Activated CD8-positive, alpha-beta memory T cell treated with anti-CD3 and anti-CD28 coated beads, Interleukin-2, amount 50 U/mL, for 1 hour (primary cell): Measurements from ENCODE around the gene GNB1L.
"Not testable (repeated sequence)": the region's sequence is repeated elsewhere in the genome, so short reads cannot be mapped to it uniquely, and the experiment has no call there.

Source experiments
- DNase-seq: peaks from one replicate; pipeline ENCODE4 v3.0.0-alpha.2; 2020; ENCODE audit errors: extremely low read depth

Gene GNB1L

DNA sequence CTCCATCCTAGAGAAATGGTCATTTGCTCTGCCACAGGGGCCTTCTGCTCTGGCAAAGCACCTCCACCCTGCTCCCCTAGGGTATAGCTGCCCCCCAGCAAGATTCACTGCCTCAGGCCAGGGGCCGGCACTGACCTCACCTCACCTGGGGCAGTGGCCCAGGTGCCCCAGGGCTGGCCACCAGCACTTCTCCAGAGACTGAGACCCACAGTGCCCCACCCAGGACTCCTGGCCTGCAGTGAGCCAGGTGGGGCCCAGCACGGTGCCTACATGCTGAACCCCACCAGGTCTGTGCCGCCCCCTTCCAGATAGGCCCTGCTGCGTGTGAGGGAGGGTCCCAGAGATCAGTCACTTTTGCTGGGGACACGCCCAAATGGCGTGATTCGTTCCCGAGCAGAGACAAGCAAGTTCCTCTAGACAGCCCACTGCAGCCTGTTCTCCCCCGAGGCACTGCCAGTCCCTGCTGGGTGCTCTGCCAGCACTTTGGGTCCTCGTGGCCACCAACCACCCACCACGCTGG lies 10.8 kb downstream of the GNB1L start:
- DNase-seq: no peak

DNA sequence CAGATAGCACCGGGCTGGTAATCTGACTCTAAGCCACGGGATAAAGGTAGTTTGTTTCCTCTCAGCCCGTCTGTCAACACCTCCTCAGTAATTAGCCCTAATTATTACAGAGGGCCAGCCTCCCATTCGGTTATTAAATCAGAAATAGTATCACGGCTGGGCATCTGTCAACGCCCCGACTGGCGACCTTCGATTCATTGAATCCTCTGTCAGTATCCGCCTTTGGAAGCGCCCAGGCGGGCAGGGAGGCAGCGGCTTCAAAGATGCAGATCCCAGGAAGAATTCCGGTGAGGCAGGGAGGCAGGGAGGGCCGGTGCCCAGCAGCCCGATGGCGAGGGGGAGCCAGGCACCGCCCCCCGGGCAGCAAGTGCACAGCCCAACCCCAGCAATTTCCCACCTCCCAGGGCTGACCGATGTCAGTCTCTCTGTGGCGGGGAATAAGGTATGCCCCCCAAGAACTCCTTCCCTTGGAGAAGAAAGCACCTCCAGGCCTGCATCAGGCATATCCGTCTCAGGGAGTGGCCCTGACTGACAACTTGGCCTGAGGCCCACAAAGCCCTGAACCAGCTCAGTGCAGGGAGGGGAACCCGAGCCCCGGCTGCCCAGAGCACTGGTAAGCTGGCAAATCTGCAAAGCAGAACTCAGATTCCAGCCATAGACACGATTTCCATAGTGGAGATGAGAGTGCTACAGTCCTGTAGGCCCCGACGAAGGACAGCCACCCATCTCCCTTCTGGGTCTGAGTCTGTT lies 11.4 kb downstream of the GNB1L start:
- no peak for DNase-seq

DNA sequence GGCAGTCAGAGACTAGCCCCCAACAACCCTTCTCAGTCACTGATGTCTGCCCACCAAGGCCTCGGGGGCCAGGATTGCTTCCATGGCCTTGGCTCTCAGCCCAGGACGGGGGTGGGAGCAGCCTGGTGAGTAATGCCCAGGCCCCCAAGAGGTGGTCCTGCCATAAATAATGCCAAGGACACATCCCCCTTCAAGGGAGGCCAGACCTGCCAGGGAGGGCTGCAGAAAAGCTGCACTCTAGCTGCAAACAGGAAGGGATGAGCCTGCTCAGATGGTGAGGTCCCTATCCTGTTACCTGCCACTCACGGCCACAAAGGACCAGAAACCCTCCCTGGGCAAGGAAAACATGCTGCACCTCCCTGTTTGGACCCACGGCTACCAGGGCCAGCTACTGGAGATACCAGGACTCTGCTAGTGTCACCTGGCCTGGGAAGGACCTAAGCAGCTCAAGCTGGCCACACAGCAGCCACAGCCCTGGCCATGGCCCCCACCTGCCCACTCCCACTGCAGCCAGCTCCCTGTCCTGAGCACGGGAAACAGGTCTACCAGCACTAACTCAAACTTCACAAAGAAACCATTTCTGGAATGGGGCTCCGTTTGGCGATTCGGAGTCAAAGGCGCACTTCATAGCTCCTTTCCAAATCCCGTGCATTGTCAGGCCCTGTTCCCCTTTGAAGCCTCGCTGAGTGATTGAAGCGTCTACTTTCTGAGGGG lies 12.1 kb downstream of the GNB1L start:
- no peak for DNase-seq

DNA sequence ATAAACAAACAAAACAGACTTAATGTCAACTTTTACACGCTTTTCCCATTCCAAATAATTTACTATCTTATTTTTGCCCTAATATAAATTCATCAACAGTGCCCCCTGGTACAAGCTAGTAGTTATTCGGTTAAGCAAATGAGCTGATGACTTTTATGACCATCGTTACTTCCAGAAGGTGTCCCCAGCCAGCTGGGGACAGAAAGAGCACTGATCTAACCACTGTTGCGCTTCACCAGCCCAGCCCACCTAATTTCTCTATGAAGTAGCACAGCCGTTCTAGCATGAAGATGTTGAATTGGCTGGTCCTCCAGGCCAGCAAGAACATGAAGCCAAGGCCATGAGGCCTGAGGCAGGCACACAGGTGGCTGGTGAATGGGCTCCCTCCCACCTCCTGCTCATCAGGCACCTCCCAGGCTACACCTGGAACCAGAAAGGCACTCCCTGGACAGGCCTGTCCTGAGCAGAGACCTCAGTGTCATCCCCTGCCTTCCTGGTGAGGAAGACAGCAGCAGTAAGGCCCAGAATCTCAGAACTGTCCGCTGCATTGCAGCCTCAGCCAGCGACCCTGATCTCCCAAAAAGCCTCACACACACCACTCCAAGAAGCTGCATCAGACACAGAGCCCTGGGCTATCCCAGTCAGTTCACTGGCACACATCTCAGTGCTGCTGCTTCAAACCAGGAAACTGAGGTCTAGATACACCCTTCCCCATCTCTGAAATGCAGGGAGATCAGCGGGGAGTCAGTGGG lies 12.9 kb downstream of the GNB1L start:
- no peak for DNase-seq

DNA sequence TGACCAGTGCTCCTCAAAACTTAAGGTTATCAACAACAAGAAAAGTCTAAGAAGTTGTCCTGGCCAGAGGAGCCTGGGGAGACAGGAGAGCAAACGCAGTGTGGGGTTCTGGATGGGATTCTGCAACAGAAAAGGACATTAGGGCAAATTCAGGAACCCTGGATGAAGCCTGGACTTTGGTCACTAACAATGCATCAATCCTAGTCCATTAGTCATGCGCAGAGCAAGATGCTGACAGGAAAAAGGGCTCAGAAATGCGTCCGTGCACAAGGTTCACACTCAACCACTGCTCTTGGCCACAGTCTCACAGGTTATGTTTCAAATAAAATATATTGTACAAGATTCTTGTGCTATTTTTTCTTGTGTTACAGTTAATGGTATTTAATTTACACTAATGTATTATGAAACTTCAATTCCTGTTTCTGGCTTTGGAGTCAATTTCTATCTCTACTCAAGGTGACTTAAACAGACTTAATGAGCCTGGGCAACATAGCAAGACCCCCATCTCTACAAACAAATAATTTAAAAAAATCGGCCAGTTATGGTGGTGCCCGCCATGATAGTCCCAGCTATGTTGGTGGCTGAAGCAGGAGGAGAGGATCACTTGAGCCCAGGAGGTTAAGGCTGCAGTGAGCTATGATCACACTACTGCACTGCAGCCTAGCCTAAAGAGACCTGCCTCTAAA lies 13.6 kb downstream of the GNB1L start:
- no peak for DNase-seq

DNA sequence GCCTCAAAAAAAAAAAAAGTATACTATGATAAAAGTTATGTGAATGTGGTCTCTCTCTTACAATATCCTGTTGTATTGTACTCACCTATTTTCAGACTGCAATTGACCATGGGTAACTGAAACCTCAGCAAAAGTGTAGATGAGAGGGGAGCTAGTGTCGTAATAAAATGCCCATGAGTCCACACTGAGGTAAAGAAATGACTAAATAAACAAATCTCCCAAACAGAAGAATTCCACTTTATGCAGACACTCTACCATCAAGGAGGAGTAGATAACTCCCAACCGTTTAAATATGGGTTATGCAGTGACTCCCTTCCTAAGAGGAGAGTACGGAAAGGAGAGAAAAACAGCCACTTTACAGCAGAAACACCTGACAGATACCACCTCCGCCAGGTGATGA lies 14.6 kb downstream of the GNB1L start:
- no peak for DNase-seq

DNA sequence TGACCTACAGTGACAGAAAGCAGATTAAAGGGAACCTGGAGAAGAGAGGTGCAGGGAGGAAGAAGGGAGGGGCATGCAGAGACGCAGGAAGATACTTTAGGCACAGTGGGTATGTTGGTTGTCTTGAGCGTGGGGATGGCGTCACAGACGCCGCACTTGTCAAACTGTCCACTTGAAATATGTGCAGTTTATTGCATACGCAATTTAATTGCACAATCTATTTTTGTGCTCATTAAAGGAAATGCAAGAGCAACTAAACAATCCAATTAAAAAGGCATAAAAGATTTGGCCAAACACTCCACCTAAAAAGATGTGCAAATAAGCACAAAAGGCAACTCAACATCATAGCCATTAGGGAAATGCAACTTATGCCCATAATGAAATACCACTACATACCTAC lies 16.8 kb downstream of the GNB1L start:
- DNase-seq: no peak

DNA sequence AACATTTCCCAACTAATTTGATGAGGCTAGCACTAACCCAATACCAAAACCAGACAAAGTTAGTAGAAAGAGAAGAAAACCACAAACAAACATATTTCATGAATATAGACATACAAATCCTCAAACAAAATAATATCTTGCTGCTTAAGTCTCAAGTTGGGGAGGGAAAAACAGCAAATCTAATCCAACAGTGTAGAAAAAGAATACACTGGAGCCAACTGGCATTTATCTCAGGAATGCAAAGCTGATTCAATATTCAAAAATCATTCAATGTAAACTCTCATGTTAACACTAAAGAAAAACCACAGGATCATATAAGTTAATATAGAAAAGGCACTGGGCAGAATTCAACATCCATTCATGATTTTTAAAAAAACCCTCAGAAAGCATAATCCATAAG lies 18.2 kb downstream of the GNB1L start:
- no peak for DNase-seq

DNA sequence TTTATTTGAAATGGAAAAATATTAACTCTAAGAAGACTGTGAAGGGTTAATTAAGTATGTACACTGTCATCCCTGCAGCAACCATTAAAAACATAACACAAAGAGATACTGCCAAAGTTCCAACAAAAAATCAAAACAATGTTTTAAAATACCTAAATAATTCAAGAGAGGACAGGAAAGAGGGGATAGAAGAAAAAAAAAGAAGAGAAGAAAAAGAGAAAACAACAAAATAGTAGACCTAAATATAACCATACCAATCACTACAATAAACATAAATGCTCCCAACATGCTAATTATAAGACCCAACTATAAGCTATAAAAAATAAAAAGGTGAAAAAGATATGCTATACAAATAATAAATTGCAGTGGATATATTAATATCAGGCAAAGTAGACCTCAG lies 20.1 kb downstream of the GNB1L start:
- DNase-seq: no peak

DNA sequence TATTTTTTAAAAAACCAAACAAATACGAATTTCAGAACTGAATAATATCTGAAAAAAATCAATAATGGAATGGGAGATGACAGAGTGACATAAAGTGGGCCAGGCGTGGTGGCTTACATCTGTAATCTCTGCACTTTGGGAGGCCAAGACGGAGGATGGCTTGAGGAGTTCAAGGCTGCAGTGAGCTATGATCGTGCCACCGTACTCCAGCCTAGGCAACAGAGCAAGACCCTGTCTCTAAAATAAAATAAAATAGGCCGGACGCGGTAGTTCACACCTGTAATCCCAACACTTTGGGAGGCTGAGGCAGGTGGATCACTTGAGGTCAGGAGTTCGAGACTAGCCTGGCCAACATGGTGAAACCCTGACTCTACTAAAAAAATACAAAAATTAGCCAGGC lies 21.3 kb downstream of the GNB1L start:
- DNase-seq: not testable (repeated sequence)

DNA sequence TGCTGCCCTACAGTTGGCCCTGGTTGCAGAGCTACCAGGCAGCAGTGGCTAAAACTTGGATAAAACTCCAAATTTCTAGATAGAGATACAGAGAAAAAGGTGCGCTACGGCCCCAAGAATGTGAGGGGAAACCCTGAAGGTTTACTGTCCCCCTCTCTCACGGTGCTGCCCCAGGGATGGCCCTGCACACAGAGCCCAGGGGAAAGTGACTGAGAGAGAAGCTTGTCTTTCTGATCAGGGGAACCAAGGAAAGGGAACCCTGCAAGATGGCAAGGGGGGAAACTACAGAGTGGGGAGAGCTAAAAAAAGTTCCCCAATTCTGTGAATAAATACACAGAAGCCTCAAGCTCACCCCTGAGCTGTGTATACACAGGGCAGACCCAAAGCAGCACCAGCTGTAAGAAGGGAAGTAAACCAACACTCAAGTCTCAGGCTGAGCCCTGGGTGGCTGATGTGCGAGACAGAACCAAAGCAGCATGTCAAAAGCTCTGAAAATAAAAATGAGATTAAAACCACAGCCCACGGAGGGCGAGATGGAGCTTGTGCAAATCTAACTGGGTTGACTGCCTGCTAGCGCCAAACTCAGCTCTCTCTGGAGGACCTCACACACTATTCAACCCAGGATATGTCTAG lies 22.1 kb downstream of the GNB1L start:
- no peak for DNase-seq

DNA sequence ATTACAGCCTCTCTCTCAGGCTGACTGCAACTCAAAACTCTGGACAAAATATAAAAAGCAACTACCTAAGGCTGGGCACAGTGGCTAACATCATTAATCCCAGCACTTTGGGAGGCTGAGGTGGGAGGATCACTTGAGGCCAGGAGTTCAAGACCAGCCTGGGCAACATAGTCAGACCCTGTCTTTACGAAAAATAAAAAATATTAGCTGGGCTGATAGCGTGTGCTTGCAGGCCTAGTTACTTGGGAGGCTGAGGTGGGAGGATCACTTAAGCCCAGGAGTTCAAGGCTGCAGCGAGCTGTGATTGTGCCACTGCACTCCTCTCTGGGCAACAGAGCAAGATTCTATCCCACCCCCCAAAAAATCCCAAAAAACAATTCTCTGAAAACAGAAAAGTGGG lies 22.7 kb downstream of the GNB1L start:
- DNase-seq: not testable (repeated sequence)

DNA sequence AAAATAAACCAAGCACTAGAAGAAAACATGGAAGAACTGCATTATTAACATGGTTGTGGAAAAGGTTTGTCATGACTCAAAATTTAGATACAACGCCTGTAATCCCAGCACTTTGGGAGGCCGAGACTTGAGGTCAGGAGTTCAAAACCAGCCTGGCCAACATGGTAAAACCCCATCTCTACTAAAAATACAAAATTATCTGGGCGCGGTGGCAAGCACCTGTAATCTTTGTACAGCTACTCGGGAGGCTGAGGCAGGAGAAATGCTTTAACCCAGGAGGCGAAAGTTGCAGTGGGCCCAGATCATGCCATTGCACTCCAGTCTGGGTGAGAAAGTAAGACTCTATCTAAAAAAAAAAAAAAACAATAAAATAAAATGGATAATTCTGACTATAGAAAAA lies 23.7 kb downstream of the GNB1L start:
- no peak for DNase-seq

DNA sequence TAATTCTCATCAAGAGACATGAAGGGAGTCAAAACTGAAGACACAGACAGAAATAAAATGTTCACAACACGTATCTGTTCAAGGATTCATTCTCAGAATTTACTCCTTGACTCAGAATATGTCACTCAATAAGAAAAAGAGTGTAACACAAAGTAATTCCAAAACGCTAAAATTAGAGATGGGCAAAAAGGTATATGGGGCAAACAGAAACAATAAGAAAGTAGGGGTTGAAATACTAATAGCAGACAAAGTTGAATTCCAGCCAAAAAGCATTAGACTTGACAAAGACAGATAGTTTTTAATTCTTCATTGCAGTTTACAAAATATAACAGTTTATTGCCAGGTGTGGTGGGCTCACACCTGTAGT lies 26.7 kb downstream of the GNB1L start:
- DNase-seq: no peak

DNA sequence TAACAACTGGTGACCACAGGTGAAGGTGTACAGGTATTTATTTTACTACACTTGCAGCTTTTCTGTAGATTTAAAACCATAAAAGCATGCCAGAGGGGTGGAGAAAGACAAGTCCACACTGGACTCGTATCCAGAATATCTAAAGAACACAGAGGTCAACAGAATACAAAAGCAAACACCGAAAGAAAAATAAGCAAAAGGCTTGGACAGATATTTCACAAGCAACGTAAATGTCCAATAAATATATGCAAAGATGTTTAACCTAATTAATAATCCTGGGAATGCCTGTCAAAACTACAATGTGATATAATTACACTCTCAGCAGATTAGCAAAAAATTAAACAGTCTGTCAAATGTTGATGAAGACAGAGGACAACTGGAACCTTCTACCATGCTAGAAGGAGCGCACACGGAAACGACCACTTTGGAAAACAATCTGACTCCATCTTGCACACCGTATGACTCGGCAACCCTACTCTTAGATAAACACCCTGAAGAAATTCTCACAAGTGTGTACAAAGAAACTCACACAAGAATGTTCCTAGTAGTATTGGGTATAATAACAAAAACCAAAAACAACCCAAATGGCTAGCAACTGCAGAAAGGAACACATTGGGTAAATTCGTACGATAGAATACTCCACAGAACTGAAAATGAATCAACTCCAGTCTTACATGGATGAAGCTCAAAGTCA lies 27.2 kb downstream of the GNB1L start:
- DNase-seq: no peak

DNA sequence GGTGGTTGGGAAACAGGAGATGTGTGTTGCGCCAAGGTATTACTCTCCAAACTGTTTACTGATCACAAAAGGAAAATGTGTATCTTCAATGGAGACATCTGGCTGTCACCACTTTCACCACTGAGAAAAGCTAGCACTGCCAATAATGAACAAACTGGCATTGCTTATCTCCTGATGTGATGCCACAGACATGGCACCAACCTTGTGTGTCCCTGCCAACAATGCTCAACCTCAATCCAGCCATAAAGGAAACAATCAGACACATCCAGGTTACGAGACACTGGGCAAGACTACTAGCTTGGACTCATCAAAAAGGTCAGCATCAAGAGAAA lies 28.1 kb downstream of the GNB1L start:
- no peak for DNase-seq

DNA sequence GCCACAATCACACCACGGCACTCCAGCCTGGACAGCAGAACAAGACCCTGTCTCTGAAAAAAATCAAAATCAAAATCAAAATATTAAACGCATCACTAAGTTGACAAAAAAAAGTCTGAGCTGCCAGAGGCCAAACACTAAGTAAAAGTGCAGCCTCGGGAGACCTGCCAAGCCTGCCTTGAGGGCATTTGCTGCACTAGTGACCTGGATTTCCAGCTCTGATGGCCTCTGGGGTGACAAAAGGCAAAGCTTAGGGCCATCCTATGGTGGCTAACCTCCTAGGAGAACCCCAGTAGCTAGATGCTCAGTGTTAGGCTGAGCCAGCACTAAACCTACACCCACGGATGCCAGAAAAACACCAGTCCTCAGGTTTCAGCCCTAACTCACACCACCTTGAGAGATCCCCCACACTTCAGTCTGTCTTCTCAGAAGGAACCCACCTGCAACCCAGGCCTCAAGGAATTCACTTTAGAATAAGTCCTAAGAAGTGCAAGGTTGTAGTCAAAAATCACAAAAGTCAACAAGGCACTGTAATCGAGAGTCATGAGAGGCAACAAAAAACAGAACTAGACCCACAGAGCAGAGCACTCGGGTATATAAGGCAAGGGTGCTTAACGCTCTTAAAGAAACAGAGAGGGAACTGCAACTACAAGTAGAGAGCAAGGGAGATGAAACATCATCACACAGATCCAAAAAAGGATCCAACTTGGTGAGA lies 28.6 kb downstream of the GNB1L start:
- no peak for DNase-seq

DNA sequence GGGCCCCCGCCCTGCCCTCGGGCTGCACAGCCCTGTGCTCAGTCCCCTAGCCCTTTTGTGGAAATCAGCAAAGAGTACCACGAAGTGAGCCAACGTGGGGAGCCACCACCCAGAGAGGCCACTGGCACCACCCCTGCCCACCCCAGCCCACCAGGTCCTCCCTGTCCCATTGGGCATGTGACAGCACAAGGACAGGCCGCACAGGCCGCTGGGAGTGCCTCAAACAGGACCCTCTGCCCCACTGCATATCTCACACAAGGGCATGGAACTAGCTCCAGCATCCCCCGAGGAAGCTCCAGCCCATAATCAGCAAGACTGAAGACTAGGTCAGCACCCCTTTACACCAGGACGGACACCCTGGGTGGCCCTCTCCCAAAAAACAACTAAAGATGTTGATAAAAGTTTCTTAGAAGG lies 29.7 kb downstream of the GNB1L start:
- DNase-seq: no peak

DNA sequence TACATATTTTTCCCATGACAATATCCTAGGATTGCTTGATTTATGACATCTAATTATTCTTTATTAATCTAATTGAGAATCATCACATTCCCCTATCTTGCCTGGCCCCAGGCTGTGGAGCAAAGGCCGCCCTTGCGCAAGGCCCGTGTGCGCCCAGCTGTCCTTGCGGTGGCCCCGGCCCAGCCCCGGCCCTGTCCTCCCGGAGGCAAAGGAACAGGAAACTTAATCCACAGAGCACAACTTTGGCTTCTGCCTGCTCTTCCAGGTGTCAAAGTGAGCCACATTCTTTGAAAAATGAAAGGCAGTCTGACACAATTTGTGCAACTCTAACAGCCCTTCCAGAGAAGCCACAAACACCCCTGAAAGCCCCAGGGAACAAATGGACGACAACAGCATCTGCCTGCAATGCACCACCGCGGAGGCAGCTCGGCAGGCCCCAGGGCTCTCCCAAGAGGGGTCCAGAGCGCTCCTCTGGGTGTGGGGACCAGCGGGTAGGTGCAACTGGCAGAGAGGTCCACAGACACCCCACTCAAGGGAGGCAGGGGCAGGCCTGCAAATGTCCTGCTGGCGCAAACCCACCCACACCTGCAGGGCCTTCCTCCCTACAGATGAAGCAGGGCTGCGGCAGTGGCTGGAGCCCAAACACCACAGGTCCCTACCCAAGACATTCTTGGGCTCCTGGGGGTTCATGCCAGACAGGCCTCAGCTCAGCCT lies 30.3 kb downstream of the GNB1L start:
- DNase-seq: no peak

DNA sequence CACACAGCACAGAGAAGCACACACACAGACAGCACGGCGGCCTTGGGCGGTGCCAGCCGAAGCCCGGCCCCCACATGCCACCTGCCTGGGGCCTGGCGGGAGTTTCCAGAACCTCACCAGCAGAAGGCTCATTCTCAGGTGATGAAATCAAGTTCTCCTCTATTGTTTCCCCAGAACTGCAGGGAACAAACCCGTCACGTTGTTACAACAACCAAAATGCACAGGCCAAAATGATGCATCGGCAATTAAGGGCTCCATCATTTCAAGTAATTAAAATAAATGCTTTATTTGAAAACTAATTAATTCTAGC lies 30.8 kb downstream of the GNB1L start:
- no peak for DNase-seq
